Adrenal gland (tissue), 5 donors: ENCODE data around the gene CHST11.

Experiments used
- POLR2A ChIP-seq, 2 donors: fragments of 450-650 bp; IDR thresholded peaks; one replicate each; pipeline ENCODE4 v1.6.1; 2017; ENCODE audit warnings: antibody characterized with exemption in 2 of 2, mild to moderate bottlenecking in 2 of 2, moderate library complexity in 1 of 2
- TF ChIP-seq, protein P1 (sequence below), 6 experiments: fragments of 450-650 bp in 4 of 6; fragments of 200-600 bp in 2 of 6; sonication (generic) in 1 of 6; IDR thresholded peaks; 1 replicate in 5 of 6; 2 replicates in 1 of 6; pipeline versions ENCODE4 v1.5.1 to v1.8.0; 2016 to 2021; ENCODE audit warnings: antibody characterized with exemption in 6 of 6, mild to moderate bottlenecking in 2 of 6, moderate library complexity in 1 of 6
- donor health status: DM: no; HTN: no; CAD: no.

- TF ChIP-seq POLR2A (IDR thresholded peaks at IDR 0.05) = no peak
- TF ChIP-seq, protein P1, sequence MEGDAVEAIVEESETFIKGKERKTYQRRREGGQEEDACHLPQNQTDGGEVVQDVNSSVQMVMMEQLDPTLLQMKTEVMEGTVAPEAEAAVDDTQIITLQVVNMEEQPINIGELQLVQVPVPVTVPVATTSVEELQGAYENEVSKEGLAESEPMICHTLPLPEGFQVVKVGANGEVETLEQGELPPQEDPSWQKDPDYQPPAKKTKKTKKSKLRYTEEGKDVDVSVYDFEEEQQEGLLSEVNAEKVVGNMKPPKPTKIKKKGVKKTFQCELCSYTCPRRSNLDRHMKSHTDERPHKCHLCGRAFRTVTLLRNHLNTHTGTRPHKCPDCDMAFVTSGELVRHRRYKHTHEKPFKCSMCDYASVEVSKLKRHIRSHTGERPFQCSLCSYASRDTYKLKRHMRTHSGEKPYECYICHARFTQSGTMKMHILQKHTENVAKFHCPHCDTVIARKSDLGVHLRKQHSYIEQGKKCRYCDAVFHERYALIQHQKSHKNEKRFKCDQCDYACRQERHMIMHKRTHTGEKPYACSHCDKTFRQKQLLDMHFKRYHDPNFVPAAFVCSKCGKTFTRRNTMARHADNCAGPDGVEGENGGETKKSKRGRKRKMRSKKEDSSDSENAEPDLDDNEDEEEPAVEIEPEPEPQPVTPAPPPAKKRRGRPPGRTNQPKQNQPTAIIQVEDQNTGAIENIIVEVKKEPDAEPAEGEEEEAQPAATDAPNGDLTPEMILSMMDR (IDR thresholded peaks at IDR 0.05) = no peak
Measured at GRCh38 chr12:104729091-104729490, 272.3 kb downstream of the CHST11 start.
